ENCODE measurements around the gene GAREM2. TPM values are rescaled to one million over a fixed set of nuclear protein-coding genes. Genes with fewer than 3 reads are reported as not detected.
"Not testable (repeated sequence)": the region's sequence is repeated elsewhere in the genome, so short reads cannot be mapped to it uniquely, and the experiment has no call there.

The GAREM2 gene
- total RNA-seq, 2 donors from 2014 or later: 2.1 TPM

GRCh38 chr2:26162963-26163362 is 9.9 kb upstream of the GAREM2 start:
- Mint-ChIP-seq H3K27me3 (no peaks in the 10 kb centered on the region), H3K4me1 (no peaks in the 10 kb centered on the region), H3K9me3 (no peaks in the 10 kb centered on the region), H3K36me3 (ENCODE audit: low read depth) (no peaks in the 10 kb centered on the region), H3K4me3 (no peak overlapping the region), H3K27ac (no peak overlapping the region)
- no peak for ATAC-seq (replicated peaks)

GRCh38 chr2:26164231-26164630 is 8.7 kb upstream of the GAREM2 start:
- H3K36me3 Mint-ChIP-seq (ENCODE audit: low read depth): no peaks in the 10 kb centered on the region
- no peaks in the 10 kb centered on the region for H3K9me3 Mint-ChIP-seq
- no peak overlapping the region for H3K27ac Mint-ChIP-seq
- H3K4me3 Mint-ChIP-seq: no peak overlapping the region
- H3K4me1 Mint-ChIP-seq: no peaks in the 10 kb centered on the region
- H3K27me3 Mint-ChIP-seq: no peaks in the 10 kb centered on the region
- no peak for ATAC-seq (replicated peaks)

- no peak for ATAC-seq (replicated peaks)
- Mint-ChIP-seq H3K27ac (no peak overlapping the region), H3K36me3 (ENCODE audit: low read depth) (no peaks in the 10 kb centered on the region), H3K4me3 (no peak overlapping the region), H3K27me3 (no peaks in the 10 kb centered on the region), H3K9me3 (no peaks in the 10 kb centered on the region), H3K4me1 (no peaks in the 10 kb centered on the region)
These were observed 8.2 kb upstream of the GAREM2 start for GRCh38 chr2:26164641-26165211.

GRCh38 chr2:26165403-26165802 is 7.5 kb upstream of the GAREM2 start:
- no peak for ATAC-seq (replicated peaks)
- Mint-ChIP-seq H3K27ac (no peak overlapping the region), H3K27me3 (no peaks in the 10 kb centered on the region)

GRCh38 chr2:26166541-26166940 is 6.3 kb upstream of the GAREM2 start:
- H3K36me3 Mint-ChIP-seq (ENCODE audit: low read depth); ATAC-seq (replicated peaks); H3K4me3 Mint-ChIP-seq; H3K27ac Mint-ChIP-seq; H3K27me3 Mint-ChIP-seq; H3K9me3 Mint-ChIP-seq; H3K4me1 Mint-ChIP-seq: not testable (repeated sequence)

More at GRCh38 chr2:26165403-26165802, 7.5 kb upstream of the GAREM2 start:
- no peaks in the 10 kb centered on the region for H3K9me3 Mint-ChIP-seq
- H3K36me3 Mint-ChIP-seq (ENCODE audit: low read depth): no peaks in the 10 kb centered on the region
- no peaks in the 10 kb centered on the region for H3K4me1 Mint-ChIP-seq
- no peak overlapping the region for H3K4me3 Mint-ChIP-seq

- Mint-ChIP-seq H3K27me3 (peaks cover 10% of the 10 kb centered on the region), H3K4me3 (no peak overlapping the region), H3K4me1 (peaks cover 5% of the 10 kb centered on the region), H3K9me3 (no peaks in the 10 kb centered on the region), H3K27ac (no peak overlapping the region), H3K36me3 (ENCODE audit: low read depth) (peaks cover 11% of the 10 kb centered on the region)
- no peak for ATAC-seq (replicated peaks)
These were observed 4.1 kb upstream of the GAREM2 start for GRCh38 chr2:26168785-26169184.

- peaks cover 5% of the 10 kb centered on the region for H3K4me1 Mint-ChIP-seq
- peaks cover 12% of the 10 kb centered on the region for H3K27me3 Mint-ChIP-seq
These were observed 3.7 kb upstream of the GAREM2 start for GRCh38 chr2:26169226-26169625.

GRCh38 chr2:26169681-26170414 is 3.0 kb upstream of the GAREM2 start:
- Mint-ChIP-seq H3K27ac (no peak overlapping the region), H3K27me3 (peaks cover 18% of the 10 kb centered on the region), H3K4me3 (no peak overlapping the region), H3K9me3 (no peaks in the 10 kb centered on the region), H3K36me3 (ENCODE audit: low read depth) (peaks cover 11% of the 10 kb centered on the region), H3K4me1 (peaks cover 5% of the 10 kb centered on the region)
- no peak for ATAC-seq (replicated peaks)

More at GRCh38 chr2:26169226-26169625, 3.7 kb upstream of the GAREM2 start:
- peaks cover 11% of the 10 kb centered on the region for H3K36me3 Mint-ChIP-seq (ENCODE audit: low read depth)
- no peak for ATAC-seq (replicated peaks)
- no peaks in the 10 kb centered on the region for H3K9me3 Mint-ChIP-seq
- no peak overlapping the region for H3K4me3 Mint-ChIP-seq
- no peak overlapping the region for H3K27ac Mint-ChIP-seq

- ATAC-seq (replicated peaks): no peak
- Mint-ChIP-seq H3K27ac (no peak overlapping the region), H3K27me3 (peaks cover 21% of the 10 kb centered on the region), H3K4me3 (no peak overlapping the region), H3K4me1 (peaks cover 5% of the 10 kb centered on the region), H3K9me3 (no peaks in the 10 kb centered on the region), H3K36me3 (ENCODE audit: low read depth) (peaks cover 11% of the 10 kb centered on the region)
These were observed 2.1 kb upstream of the GAREM2 start for GRCh38 chr2:26170795-26171194.

- peaks cover 25% of the 10 kb centered on the region for H3K27me3 Mint-ChIP-seq
- peaks cover 11% of the 10 kb centered on the region for H3K36me3 Mint-ChIP-seq (ENCODE audit: low read depth)
- H3K9me3 Mint-ChIP-seq: no peaks in the 10 kb centered on the region
- H3K4me1 Mint-ChIP-seq: peaks cover 5% of the 10 kb centered on the region
- ATAC-seq (replicated peaks): peak; percentile 13
- H3K27ac Mint-ChIP-seq: peak overlapping the region; percentile 48
- H3K4me3 Mint-ChIP-seq: peak overlapping the region; percentile 79
These were observed 558 bp upstream of the GAREM2 start for GRCh38 chr2:26172189-26172870.

GRCh38 chr2:26173776-26174482 is 1.0 kb downstream of the GAREM2 start:
- peaks cover 5% of the 10 kb centered on the region for H3K4me1 Mint-ChIP-seq

GRCh38 chr2:26174691-26175465 is 2.0 kb downstream of the GAREM2 start:
- Mint-ChIP-seq H3K27me3 (peaks cover 27% of the 10 kb centered on the region), H3K36me3 (ENCODE audit: low read depth) (peaks cover 11% of the 10 kb centered on the region), H3K4me1 (peaks cover 9% of the 10 kb centered on the region), H3K4me3 (peak overlapping the region; percentile 57), H3K9me3 (no peaks in the 10 kb centered on the region), H3K27ac (no peak overlapping the region)
- peak; percentile 13 for ATAC-seq (replicated peaks)

More at GRCh38 chr2:26173776-26174482, 1.0 kb downstream of the GAREM2 start:
- H3K27ac Mint-ChIP-seq: no peak overlapping the region
- H3K36me3 Mint-ChIP-seq (ENCODE audit: low read depth): peaks cover 11% of the 10 kb centered on the region
- H3K27me3 Mint-ChIP-seq: peaks cover 25% of the 10 kb centered on the region
- H3K4me3 Mint-ChIP-seq: peak overlapping the region; percentile 57
- no peak for ATAC-seq (replicated peaks)
- H3K9me3 Mint-ChIP-seq: no peaks in the 10 kb centered on the region

GRCh38 chr2:26175466-26176278 is 2.8 kb downstream of the GAREM2 start:
- Mint-ChIP-seq H3K27me3 (peaks cover 31% of the 10 kb centered on the region), H3K27ac (no peak overlapping the region), H3K9me3 (no peaks in the 10 kb centered on the region), H3K4me1 (peaks cover 9% of the 10 kb centered on the region), H3K4me3 (no peak overlapping the region), H3K36me3 (ENCODE audit: low read depth) (peaks cover 11% of the 10 kb centered on the region)
- no peak for ATAC-seq (replicated peaks)
